HG03439 (cell line): ENCODE measurements around the gene GNB1.
"Not testable (repeated sequence)": the region's sequence is repeated elsewhere in the genome, so short reads cannot be mapped to it uniquely, and the experiment has no call there.

Source experiments
- ATAC-seq: cut with Tn5 transposase; IDR thresholded peaks from one replicate; pipeline ENCODE4 v1.9.1; 2021; ENCODE audit warnings: mild to moderate bottlenecking, moderate library complexity; ENCODE audit not compliant: unreplicated experiment

Gene GNB1

GRCh38 chr1:1861761-1862310 lies 29.1 kb downstream of the GNB1 start:
- ATAC-seq, result not testable (repeated sequence)

- no peak for ATAC-seq
These were observed 29.6 kb downstream of the GNB1 start for GRCh38 chr1:1861339-1861730.

- not testable (repeated sequence) for ATAC-seq
These were observed 30.8 kb downstream of the GNB1 start for GRCh38 chr1:1859970-1860697.

- no peak for ATAC-seq
These were observed 32.4 kb downstream of the GNB1 start for GRCh38 chr1:1858382-1859086.

GRCh38 chr1:1857096-1857703 lies 33.7 kb downstream of the GNB1 start:
- no peak for ATAC-seq

GRCh38 chr1:1856161-1856560 lies 34.7 kb downstream of the GNB1 start:
- ATAC-seq, result not testable (repeated sequence)

- no peak for ATAC-seq
These were observed 37.2 kb downstream of the GNB1 start for GRCh38 chr1:1853593-1854257.

- no peak for ATAC-seq
These were observed 38.1 kb downstream of the GNB1 start for GRCh38 chr1:1852619-1853414.

GRCh38 chr1:1847890-1848289 lies 43.0 kb downstream of the GNB1 start:
- ATAC-seq, result no peak

- ATAC-seq, result no peak
These were observed 43.6 kb downstream of the GNB1 start for GRCh38 chr1:1847061-1847850.

- ATAC-seq, result no peak
These were observed 44.4 kb downstream of the GNB1 start for GRCh38 chr1:1846386-1846918.

GRCh38 chr1:1842360-1843146 lies 48.3 kb downstream of the GNB1 start:
- ATAC-seq, result no peak

- no peak for ATAC-seq
These were observed 49.3 kb downstream of the GNB1 start for GRCh38 chr1:1841575-1841995.

- no peak for ATAC-seq
These were observed 51.4 kb downstream of the GNB1 start for GRCh38 chr1:1839311-1839965.

GRCh38 chr1:1836119-1836518 lies 54.8 kb downstream of the GNB1 start:
- no peak for ATAC-seq

- no peak for ATAC-seq
These were observed 55.3 kb downstream of the GNB1 start for GRCh38 chr1:1835546-1835945.

GRCh38 chr1:1833916-1834325 lies 57.0 kb downstream of the GNB1 start:
- no peak for ATAC-seq

GRCh38 chr1:1833456-1833855 lies 57.4 kb downstream of the GNB1 start:
- ATAC-seq, result no peak
